Bladder microvascular endothelial cell (primary cell): ENCODE results near the gene OR11G2. TPM values are rescaled to one million over a fixed set of nuclear protein-coding genes. Genes with fewer than 3 reads are reported as not detected.

Source experiments
- total RNA-seq: library from RNA; depleted of rRNA; stranded (reverse); fragments of >200 nt; gene quantifications from 2 replicates; pipeline ENCODE4 v1.2.3, GENCODE V29; 2014

The OR11G2 gene, protein sequence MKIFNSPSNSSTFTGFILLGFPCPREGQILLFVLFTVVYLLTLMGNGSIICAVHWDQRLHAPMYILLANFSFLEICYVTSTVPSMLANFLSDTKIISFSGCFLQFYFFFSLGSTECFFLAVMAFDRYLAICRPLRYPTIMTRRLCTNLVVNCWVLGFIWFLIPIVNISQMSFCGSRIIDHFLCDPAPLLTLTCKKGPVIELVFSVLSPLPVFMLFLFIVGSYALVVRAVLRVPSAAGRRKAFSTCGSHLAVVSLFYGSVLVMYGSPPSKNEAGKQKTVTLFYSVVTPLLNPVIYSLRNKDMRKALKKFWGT
- total RNA-seq: not detected in 2 replicates

DNA sequence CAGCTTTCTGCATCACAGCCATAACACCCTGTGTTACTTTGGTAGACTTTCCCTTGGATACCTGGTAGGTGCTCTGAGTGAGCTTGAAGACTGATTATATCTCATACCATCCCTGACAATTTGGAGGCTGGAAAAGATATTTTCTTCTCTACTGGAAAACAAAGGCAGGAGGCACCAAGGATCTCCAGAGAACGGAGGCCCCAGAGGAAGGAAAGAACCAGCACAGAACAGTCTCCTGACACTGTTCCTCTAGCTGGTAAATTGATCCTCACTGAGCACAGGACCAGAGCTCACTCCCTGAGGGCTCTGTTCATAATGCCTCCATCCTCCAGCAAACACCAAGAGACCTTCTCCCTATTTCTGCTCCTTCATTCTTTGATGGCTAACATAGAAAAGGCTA, at the start of gene OR11G2:
TSS of gene OR11G2 (plus strand) at position 301 of the 400 bp plus-strand sequence. CDS start 6,542 bp downstream, outside the sequence.

DNA sequence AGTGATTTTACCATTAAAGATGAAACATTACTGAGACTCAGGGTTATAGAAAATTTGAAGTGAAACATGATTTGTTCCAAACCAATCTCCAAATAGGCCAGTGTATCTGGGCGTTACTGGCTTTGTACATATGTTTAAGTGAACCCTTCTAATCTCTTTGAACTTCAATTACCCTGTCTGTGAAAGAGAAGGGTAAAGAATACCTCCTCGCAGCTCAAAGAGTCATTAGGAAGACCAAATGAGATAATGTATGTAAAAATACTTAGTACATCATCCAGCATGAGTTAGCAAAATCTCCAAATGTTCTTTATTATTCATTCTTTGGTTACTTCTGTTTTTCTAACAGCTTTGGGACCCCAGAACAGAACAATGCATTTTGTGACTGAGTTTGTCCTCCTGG, 32.7 kb downstream of the OR11G2 start, which contains the start of gene OR11H6:
TSS of gene OR11H6 (plus strand) at position 301 of the 400 bp plus-strand sequence. CDS start at position 301, 0 bp downstream.

GRCh38 chr14:20228681-20229080, 38.0 kb downstream of the OR11G2 start, which contains the start of gene OR11H7:
Gene OR11H7 (plus strand): TSS chr14:20228981.

Other genes with a start within 250 kb of the OR11G2 start
- gene OR4K15, start 215.3 kb upstream of the OR11G2 start, total RNA-seq: not detected in 2 replicates
- not detected in 2 replicates for gene OR4Q2, start 188.7 kb upstream of the OR11G2 start, total RNA-seq
- gene OR4K14, start 171.6 kb upstream of the OR11G2 start, total RNA-seq: not detected in 2 replicates
- gene OR4K13, start 154.9 kb upstream of the OR11G2 start, total RNA-seq: not detected in 2 replicates
- gene OR4L1, start 130.9 kb upstream of the OR11G2 start, total RNA-seq: not detected in 2 replicates
- not detected in 2 replicates for gene OR4K17, start 80.2 kb upstream of the OR11G2 start, total RNA-seq
- gene OR4N5, start 52.1 kb upstream of the OR11G2 start, total RNA-seq: not detected in 2 replicates
- gene OR11H6, start 32.8 kb downstream of the OR11G2 start, total RNA-seq: not detected in 2 replicates
- gene OR11H7, start 38.1 kb downstream of the OR11G2 start, total RNA-seq: not detected in 2 replicates
- not detected in 2 replicates for gene OR11H4, start 48.4 kb downstream of the OR11G2 start, total RNA-seq
- gene TTC5, start 115.1 kb downstream of the OR11G2 start, total RNA-seq: 15.1 and 38.6 TPM in 2 replicates
- 19.3 and 27.8 TPM in 2 replicates for gene CCNB1IP1, start 142.4 kb downstream of the OR11G2 start, total RNA-seq
- 5.8 and 10.5 TPM in 2 replicates for gene PARP2, start 152.7 kb downstream of the OR11G2 start, total RNA-seq
- gene TEP1, start 222.6 kb downstream of the OR11G2 start, total RNA-seq: 15.2 and 50.6 TPM in 2 replicates
- under 0.01 TPM in 2 replicates for gene KLHL33, start 245.3 kb downstream of the OR11G2 start, total RNA-seq